HG03457 (cell line): Measurements from ENCODE around the gene SPAG5.

Experiments
- ATAC-seq: cut with Tn5 transposase; IDR thresholded peaks from one replicate; pipeline ENCODE4 v1.9.1; 2021; ENCODE audit warnings: moderate number of reproducible peaks; ENCODE audit not compliant: unreplicated experiment

The SPAG5 gene

GRCh38 chr17:28573966-28574480 lies 24.8 kb downstream of the SPAG5 start:
- no peak for ATAC-seq

- no peak for ATAC-seq
These were observed 25.3 kb downstream of the SPAG5 start for GRCh38 chr17:28573521-28573920.

GRCh38 chr17:28573040-28573380 lies 25.8 kb downstream of the SPAG5 start:
- ATAC-seq, result no peak

- no peak for ATAC-seq
These were observed 26.4 kb downstream of the SPAG5 start for GRCh38 chr17:28572259-28573039.

GRCh38 chr17:28571361-28572122 lies 27.3 kb downstream of the SPAG5 start, which contains the start of gene PIGS:
Gene PIGS (minus strand): TSS chr17:28571524. CDS start chr17:28571496, 28 bp downstream.
- ATAC-seq, result peak; percentile 68

- no peak for ATAC-seq
These were observed 28.0 kb downstream of the SPAG5 start for GRCh38 chr17:28570716-28571360.

- ATAC-seq, result no peak
These were observed 29.4 kb downstream of the SPAG5 start for GRCh38 chr17:28569446-28569845.

- ATAC-seq, result no peak
These were observed 31.2 kb downstream of the SPAG5 start for GRCh38 chr17:28567604-28568003.

GRCh38 chr17:28563475-28563874 lies 35.4 kb downstream of the SPAG5 start:
- no peak for ATAC-seq

GRCh38 chr17:28555022-28555421 lies 43.8 kb downstream of the SPAG5 start:
- ATAC-seq, result no peak

GRCh38 chr17:28554565-28554964 lies 44.3 kb downstream of the SPAG5 start:
- no peak for ATAC-seq

GRCh38 chr17:28553000-28553505 lies 45.8 kb downstream of the SPAG5 start:
- ATAC-seq, result no peak

GRCh38 chr17:28552176-28552999 lies 46.4 kb downstream of the SPAG5 start, which contains the start of gene UNC119:
Gene UNC119 (minus strand): TSS chr17:28552624. CDS start chr17:28552557, 67 bp downstream.
- ATAC-seq, result peak; percentile 47

- no peak for ATAC-seq
These were observed 47.2 kb downstream of the SPAG5 start for GRCh38 chr17:28551421-28552175.

- ATAC-seq, result no peak
These were observed 48.0 kb downstream of the SPAG5 start for GRCh38 chr17:28550858-28551257.

GRCh38 chr17:28549236-28550132 lies 49.3 kb downstream of the SPAG5 start:
- no peak for ATAC-seq

- ATAC-seq, result no peak
These were observed 50.3 kb downstream of the SPAG5 start for GRCh38 chr17:28548417-28549130.
